Cardiac septum (tissue), 1 donor: ENCODE measurements around the gene GCNT2. TPM values are rescaled to one million over a fixed set of nuclear protein-coding genes. Genes with fewer than 3 reads are reported as not detected.
"Not testable (repeated sequence)": the region's sequence is repeated elsewhere in the genome, so short reads cannot be mapped to it uniquely, and the experiment has no call there.

Source experiments
- DNase-seq: peaks from one replicate; pipeline ENCODE4 v3.0.0-alpha.2; 2020; ENCODE audit warnings: low spot score
- intact Hi-C: fragments of 100-400 bp; cut with DNase I; formaldehyde crosslinking; loops from one replicate; pipeline ENCODE4 v1.14.0; 2022
- total RNA-seq: library from RNA; stranded (reverse); fragmentation: NEBNext Ultra II Directional; extraction: Animal tissue kit (Norgen Biotek cat#: 25700); gene quantifications from one replicate; pipeline ENCODE4 v1.2.1, GENCODE V29; 2021
- donor health status: DM: no; HTN: no; CAD: no.

Gene GCNT2
- total RNA-seq, 1 donor from 2014 or later, result 37.1 TPM

DNA sequence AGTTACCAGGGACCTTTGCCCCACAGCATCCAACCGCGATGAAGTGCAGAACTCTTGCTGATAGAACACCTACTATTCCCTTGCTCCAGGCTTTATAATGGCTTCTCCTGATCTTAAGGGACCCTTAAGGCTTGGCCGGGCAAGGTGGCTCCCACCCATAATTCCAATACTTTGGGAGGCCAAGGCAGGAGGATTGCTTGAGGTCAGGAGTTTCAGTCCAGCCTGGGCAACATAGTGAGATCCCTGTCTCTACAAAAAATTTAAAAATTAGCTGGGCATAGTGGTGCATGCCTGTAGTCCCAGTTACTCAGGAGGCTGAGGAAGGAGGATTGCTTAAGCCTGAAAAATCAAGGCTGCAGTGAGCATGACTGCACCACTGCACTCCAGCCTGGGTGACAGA is 68.8 kb downstream of the GCNT2 start:
- no peak for DNase-seq
- intact Hi-C loops, result loop anchor here (10.0 kb wide), 1 partner anchor 105 kb away; the partner anchor contains the start of genes C6orf52 and PAK1IP1

GRCh38 chr6:10591422-10592160 is 70.4 kb downstream of the GCNT2 start:
- intact Hi-C loops, result no loop called here
- DNase-seq, result no peak

- intact Hi-C loops, result no loop called here
- no peak for DNase-seq
Measured at GRCh38 chr6:10595731-10596664, 74.8 kb downstream of the GCNT2 start.

GRCh38 chr6:10597499-10598001 is 76.4 kb downstream of the GCNT2 start:
- DNase-seq, result no peak
- intact Hi-C loops, result no loop called here

GRCh38 chr6:10598084-10598960 is 77.2 kb downstream of the GCNT2 start:
- intact Hi-C loops, result no loop called here
- no peak for DNase-seq

DNA sequence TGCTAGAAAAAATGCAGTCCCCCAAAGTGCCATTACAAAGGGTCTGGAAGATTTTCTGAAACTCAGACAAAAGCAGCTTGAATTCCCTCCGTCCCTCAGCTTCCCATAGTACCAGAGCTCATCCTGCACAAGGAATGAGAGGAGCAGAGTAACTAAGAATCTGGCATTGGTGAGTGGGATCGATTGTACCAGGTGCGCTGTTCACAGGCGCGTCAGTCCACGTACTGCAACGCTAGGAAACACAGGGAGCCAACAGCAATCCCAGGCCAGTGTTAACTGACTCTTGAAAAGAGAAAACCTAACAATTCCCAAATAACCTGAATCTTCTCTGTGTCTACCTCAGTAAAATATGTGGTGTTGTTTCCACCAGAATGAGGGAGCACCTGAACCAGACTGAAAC is 77.9 kb downstream of the GCNT2 start:
- intact Hi-C loops, result no loop called here
- DNase-seq, result no peak

DNA sequence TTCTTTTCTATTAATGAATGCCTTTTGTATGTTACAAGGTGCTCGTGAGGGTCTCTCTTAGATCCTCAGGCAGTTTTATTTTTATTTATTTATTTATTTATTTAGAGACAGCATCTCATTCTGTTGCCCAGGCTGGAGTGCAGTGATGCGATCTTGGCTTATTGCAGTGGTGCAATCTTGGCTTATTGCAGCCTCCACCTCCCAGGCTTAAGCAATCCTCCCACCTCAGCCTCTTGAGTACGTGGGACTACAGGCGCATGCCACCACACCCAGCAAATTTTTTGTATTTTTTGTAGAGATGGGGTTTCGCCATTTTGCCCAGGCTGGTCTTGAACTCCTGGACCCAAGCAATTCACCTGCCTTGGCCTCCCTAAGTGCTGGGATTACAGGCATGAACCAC is 79.5 kb downstream of the GCNT2 start:
- DNase-seq, intact Hi-C loops: not testable (repeated sequence)

DNA sequence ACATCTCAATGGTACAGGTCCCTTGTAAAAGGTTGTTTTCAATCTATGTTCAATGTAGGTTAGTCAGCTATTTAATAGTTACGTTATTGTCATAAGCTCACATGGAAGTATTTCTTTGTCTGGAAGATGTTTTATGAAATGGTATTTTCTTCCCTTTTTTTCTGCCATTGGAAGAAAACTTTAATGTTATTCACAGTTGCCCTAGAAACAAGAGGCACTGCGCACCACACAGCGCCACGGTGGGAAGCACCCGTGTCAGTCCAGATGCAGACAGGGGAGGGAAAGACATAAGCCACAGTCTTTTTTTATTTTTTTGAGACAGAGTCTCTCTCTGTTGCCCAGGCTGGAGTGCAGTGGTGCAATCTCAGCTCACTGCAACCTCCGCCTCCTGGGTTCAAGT is 82.1 kb downstream of the GCNT2 start:
- intact Hi-C loops, result no loop called here
- no peak for DNase-seq

DNA sequence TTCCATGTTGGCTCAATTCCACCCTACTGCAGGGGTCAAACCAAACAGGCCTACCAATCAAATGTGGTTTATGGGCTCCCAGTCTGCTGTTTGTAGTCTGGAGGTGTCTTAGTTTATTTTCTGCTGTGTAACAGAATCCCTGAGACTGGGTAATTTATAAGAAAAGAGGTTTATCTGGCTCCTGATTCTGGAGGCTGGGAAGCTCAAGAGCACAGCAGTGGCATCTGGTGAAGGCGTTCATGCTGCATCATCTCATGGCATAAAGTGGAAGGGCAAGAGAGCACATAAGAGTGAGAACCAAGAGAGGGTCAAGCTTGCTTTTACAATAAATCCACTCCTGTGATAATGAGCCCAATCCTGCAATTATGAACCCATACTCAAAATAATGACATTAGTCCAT is 87.9 kb downstream of the GCNT2 start:
- DNase-seq, result no peak
- intact Hi-C loops, result no loop called here

- no peak for DNase-seq
- intact Hi-C loops, result loop anchor here (5.0 kb wide), 1 partner anchor 98 kb away; no protein-coding TSS in a partner anchor
Measured at GRCh38 chr6:10610289-10610688, 89.1 kb downstream of the GCNT2 start.

DNA sequence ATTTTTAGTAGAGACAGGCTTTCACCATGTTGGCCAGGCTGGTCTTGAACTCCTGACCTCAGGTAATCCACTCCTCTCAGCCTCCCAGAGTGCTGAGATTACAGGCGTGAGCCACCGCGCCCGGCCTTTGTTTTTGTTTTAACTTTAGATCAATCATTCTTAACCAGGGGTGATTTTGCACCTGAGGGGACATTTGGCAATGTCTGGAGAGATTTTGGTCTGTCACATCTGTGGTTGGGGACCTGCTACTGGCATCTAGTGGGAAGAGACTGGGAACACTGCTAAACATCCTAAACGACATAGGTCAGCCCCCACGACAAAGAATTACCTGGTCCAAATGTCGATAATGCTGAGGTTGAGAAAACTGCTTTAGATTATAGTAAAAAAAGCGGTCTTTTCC is 91.0 kb downstream of the GCNT2 start:
- DNase-seq, result no peak
- intact Hi-C loops, result loop anchor here (5.0 kb wide), 1 partner anchor 100 kb away; no protein-coding TSS in a partner anchor

- DNase-seq, result no peak
- intact Hi-C loops, result loop anchor here (5.0 kb wide), 1 partner anchor 101 kb away; no protein-coding TSS in a partner anchor
Measured at GRCh38 chr6:10613077-10613476, 91.9 kb downstream of the GCNT2 start.

DNA sequence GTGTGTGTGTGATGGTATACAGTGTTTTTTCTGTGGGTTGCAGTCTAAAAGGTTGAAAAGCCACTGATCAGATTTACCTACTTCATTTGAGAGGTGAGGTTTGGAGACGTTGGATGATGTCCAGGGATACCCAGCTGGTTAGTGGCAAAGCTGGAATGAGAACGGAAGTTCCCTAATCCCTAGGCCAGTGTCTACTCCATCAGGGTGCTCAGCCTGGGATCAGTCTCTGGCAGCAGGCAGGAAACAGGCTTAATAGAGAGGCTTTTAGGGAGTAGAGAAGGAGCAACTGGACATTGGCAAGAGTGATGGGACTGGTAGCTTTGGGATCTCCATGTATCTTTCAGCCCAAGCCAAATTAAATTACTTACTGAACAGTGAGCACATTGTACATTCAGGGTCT is 92.6 kb downstream of the GCNT2 start:
- intact Hi-C loops, result loop anchor here (5.0 kb wide), 1 partner anchor 101 kb away; no protein-coding TSS in a partner anchor
- DNase-seq, result no peak

GRCh38 chr6:10615675-10616074 is 94.5 kb downstream of the GCNT2 start:
- intact Hi-C loops, result no loop called here
- DNase-seq, result no peak

GRCh38 chr6:10616266-10616665 is 95.1 kb downstream of the GCNT2 start:
- DNase-seq, intact Hi-C loops: not testable (repeated sequence)

DNA sequence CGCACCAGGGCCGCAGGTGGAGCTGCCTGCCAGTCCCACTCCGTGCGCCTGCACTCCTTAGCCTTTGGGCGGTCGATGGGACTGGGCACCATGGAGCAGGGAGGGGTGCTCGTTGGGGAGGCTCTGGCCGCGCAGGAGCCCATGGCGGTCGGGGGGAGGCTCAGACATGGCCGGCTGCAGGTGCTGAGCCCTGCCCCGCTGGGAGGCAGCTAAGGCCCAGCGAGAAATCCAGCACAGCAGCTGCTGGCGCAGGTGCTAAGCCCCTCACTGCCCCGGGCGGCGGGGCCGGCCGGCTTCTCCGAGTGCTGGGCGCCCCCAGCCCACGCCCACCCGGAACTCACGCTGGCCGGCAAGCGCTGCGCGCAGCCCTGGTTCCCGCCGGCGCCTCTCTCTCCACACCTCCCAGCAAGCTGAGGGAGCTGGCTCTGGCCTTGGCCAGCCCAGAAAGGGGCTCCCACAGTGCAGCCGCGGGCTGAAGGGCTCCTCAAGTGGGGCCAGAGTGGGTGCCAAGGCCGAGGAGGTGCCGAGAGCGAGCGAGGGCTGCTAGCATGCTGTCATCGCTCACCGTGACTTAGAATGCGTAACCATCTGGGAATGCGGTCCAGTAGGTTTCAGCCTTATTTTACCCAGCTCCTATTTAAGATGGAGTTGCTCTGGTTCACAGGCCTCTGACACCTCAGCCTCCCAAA is 96.0 kb downstream of the GCNT2 start:
- intact Hi-C loops, result no loop called here
- no peak for DNase-seq

DNA sequence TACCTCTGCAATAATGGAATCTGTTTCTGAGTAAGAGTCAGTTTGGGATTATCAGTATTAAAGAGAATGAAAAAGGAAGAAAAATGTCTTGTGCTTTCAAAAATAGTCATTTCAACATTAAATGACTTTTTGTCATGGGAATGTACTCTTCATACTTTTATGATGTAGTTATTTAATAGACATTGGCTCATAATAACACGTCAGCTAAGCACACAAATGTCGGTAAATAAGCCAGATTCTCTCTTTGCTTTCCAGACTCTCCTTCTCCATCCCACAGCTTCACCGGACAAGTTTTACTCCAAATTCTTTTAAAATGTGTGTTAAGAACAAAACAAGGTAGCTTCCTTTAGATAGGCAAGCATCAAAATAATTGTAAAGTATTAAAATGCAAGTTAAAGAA is 97.3 kb downstream of the GCNT2 start:
- intact Hi-C loops, result no loop called here
- DNase-seq, result no peak

- no peak for DNase-seq
- intact Hi-C loops, result no loop called here
Measured at GRCh38 chr6:10621213-10621612, 100.1 kb downstream of the GCNT2 start.

- DNase-seq, result no peak
- intact Hi-C loops, result no loop called here
Measured at GRCh38 chr6:10621847-10622246, 100.7 kb downstream of the GCNT2 start.
